ENCODE data around the gene CBY2.
"Not testable (repeated sequence)": the region's sequence is repeated elsewhere in the genome, so short reads cannot be mapped to it uniquely, and the experiment has no call there.

CBY2 gene

DNA sequence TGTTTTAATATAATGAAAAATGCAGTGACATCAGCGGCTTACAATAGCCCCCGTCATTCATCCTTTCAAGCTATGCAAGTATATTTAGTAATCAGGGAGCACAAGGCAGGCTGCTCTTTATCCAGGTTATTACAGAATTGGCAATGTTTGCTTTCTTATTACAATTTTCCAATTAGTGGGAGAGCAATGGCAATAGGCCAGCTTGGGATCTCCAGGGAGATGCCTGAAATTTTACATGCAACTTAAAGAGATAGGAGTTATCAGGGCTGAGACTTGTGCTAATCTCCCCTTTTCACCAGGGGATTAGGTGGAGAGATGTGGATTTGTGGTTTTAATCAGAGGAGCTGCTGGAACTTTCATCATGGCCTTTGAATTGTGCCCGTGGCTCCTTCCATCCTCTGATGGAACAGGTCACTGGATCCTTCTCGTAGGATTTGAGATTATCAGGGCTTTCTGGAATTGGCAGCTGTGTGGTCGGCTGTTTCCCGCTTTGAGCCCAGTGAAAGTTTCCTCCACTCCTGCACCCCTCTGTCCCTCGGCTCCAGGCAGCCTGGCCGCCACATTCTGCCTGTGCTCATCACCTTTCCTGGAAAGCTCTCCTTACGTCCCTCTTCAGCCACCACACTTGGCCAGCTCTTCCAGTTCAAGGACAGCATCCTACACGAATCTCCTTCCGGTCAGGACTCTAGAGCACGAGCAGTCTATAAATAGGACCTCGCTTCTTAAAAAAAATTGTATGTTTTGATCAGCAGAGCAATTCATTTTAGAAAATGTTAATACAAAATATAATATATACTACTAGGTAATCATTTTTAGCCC, 47.0 kb downstream of the CBY2 start:
- no peaks in the 10 kb centered on the region for H3K36me3 ChIP-seq (ENCODE audit: insufficient read depth, insufficient read length, low read length)
- H3K9me3 ChIP-seq (ENCODE audit: insufficient read depth, low read length): no peaks in the 10 kb centered on the region
- no peak overlapping the region for H3K9ac ChIP-seq (ENCODE audit: insufficient read length, low read depth)
- H3K4me3 ChIP-seq (ENCODE audit: insufficient read length, low read depth): no peak overlapping the region
- no peaks in the 10 kb centered on the region for H3K4me1 ChIP-seq (ENCODE audit: insufficient read depth, insufficient read length)
- no peak for TF ChIP-seq ZNF274 (IDR thresholded peaks at IDR 0.05; ENCODE audit: low read depth, low read length)
- TF ChIP-seq SUZ12 (IDR thresholded peaks at IDR 0.05; ENCODE audit: extremely low read depth, insufficient read depth, insufficient read length): no peak
- TF ChIP-seq YY1 (IDR thresholded peaks at IDR 0.05; ENCODE audit: insufficient read depth, insufficient read length): no peak
- no peaks in the 10 kb centered on the region for H3K27me3 ChIP-seq (ENCODE audit: insufficient read depth, insufficient read length)
- DNase-seq (ENCODE audit: low read depth, low spot score): no peak

DNA sequence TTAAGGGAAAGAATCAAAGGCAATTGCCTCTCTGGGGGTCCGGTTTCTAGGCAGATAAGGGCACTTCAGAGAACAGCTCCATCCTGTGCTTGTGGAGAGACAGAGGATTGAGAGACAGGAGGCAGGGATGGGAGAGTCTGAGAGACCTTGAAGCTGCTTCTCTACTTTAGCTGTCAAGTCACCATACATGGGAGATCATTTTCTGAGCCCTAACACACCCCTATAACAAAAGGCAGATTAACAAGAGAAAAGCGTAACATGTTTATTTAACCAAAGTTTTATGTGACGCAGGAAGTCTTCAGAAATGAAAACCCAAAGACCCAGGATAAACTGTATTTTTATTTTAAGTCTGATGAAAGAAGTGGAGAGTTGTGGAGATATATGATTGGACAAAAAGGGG, 48.4 kb downstream of the CBY2 start:
- no peak overlapping the region for H3K9ac ChIP-seq (ENCODE audit: insufficient read length, low read depth)
- no peak overlapping the region for H3K4me3 ChIP-seq (ENCODE audit: insufficient read length, low read depth)
- no peaks in the 10 kb centered on the region for H3K4me1 ChIP-seq (ENCODE audit: insufficient read depth, insufficient read length)
- no peaks in the 10 kb centered on the region for H3K27me3 ChIP-seq (ENCODE audit: insufficient read depth, insufficient read length)
- no peaks in the 10 kb centered on the region for H3K36me3 ChIP-seq (ENCODE audit: insufficient read depth, insufficient read length, low read length)
- H3K9me3 ChIP-seq (ENCODE audit: insufficient read depth, low read length): no peaks in the 10 kb centered on the region
- TF ChIP-seq ZNF274 (IDR thresholded peaks at IDR 0.05; ENCODE audit: low read depth, low read length) (no peak), SUZ12 (IDR thresholded peaks at IDR 0.05; ENCODE audit: extremely low read depth, insufficient read depth, insufficient read length) (no peak), YY1 (IDR thresholded peaks at IDR 0.05; ENCODE audit: insufficient read depth, insufficient read length) (no peak)
- DNase-seq (ENCODE audit: low read depth, low spot score): no peak

GRCh38 chr13:45751885-45752284, 49.8 kb downstream of the CBY2 start:
- Histone ChIP-seq H3K9ac (ENCODE audit: insufficient read length, low read depth) (no peak overlapping the region), H3K27me3 (ENCODE audit: insufficient read depth, insufficient read length) (no peaks in the 10 kb centered on the region), H3K4me1 (ENCODE audit: insufficient read depth, insufficient read length) (no peaks in the 10 kb centered on the region), H3K4me3 (ENCODE audit: insufficient read length, low read depth) (no peak overlapping the region), H3K9me3 (ENCODE audit: insufficient read depth, low read length) (no peaks in the 10 kb centered on the region), H3K36me3 (ENCODE audit: insufficient read depth, insufficient read length, low read length) (no peaks in the 10 kb centered on the region)
- no peak for DNase-seq (ENCODE audit: low read depth, low spot score)
- TF ChIP-seq SUZ12 (IDR thresholded peaks at IDR 0.05; ENCODE audit: extremely low read depth, insufficient read depth, insufficient read length) (no peak), ZNF274 (IDR thresholded peaks at IDR 0.05; ENCODE audit: low read depth, low read length) (no peak), YY1 (IDR thresholded peaks at IDR 0.05; ENCODE audit: insufficient read depth, insufficient read length) (no peak)

- H3K4me1 ChIP-seq (ENCODE audit: insufficient read depth, insufficient read length): no peaks in the 10 kb centered on the region
- H3K4me3 ChIP-seq (ENCODE audit: insufficient read length, low read depth): no peak overlapping the region
- no peak for DNase-seq (ENCODE audit: low read depth, low spot score)
- H3K9ac ChIP-seq (ENCODE audit: insufficient read length, low read depth): no peak overlapping the region
- no peaks in the 10 kb centered on the region for H3K9me3 ChIP-seq (ENCODE audit: insufficient read depth, low read length)
- no peaks in the 10 kb centered on the region for H3K36me3 ChIP-seq (ENCODE audit: insufficient read depth, insufficient read length, low read length)
- no peaks in the 10 kb centered on the region for H3K27me3 ChIP-seq (ENCODE audit: insufficient read depth, insufficient read length)
- TF ChIP-seq SUZ12 (IDR thresholded peaks at IDR 0.05; ENCODE audit: extremely low read depth, insufficient read depth, insufficient read length) (no peak), ZNF274 (IDR thresholded peaks at IDR 0.05; ENCODE audit: low read depth, low read length) (no peak)
Measured at GRCh38 chr13:45752510-45752909, 50.4 kb downstream of the CBY2 start.

GRCh38 chr13:45756498-45756897, 54.4 kb downstream of the CBY2 start:
- DNase-seq (ENCODE audit: low read depth, low spot score); H3K4me1 ChIP-seq (ENCODE audit: insufficient read depth, insufficient read length); H3K9me3 ChIP-seq (ENCODE audit: insufficient read depth, low read length); H3K4me3 ChIP-seq (ENCODE audit: insufficient read length, low read depth); H3K27me3 ChIP-seq (ENCODE audit: insufficient read depth, insufficient read length); H3K36me3 ChIP-seq (ENCODE audit: insufficient read depth, insufficient read length, low read length); H3K9ac ChIP-seq (ENCODE audit: insufficient read length, low read depth): not testable (repeated sequence)

DNA sequence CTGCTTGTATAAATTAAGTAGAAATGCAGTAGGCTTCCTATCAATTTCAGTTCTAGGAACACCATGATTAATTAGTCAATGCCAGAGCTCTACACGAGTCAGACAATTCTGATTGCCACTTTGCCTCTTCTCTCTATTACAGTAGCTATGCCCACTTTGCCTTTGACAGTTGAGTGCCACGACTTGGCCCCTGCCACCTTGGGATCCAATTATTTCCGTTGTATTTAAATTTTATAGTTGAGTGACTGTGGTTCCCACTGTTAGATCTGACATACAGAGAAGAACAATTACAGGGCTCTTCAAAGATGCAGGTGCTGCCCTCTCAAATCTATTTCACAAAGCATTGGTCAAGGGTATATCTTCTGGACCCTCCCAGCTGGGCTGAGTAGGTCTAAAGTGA, 55.5 kb downstream of the CBY2 start:
- H3K4me3 ChIP-seq (ENCODE audit: insufficient read length, low read depth); DNase-seq (ENCODE audit: low read depth, low spot score); H3K36me3 ChIP-seq (ENCODE audit: insufficient read depth, insufficient read length, low read length); H3K4me1 ChIP-seq (ENCODE audit: insufficient read depth, insufficient read length); H3K27me3 ChIP-seq (ENCODE audit: insufficient read depth, insufficient read length); H3K9me3 ChIP-seq (ENCODE audit: insufficient read depth, low read length); H3K9ac ChIP-seq (ENCODE audit: insufficient read length, low read depth): not testable (repeated sequence)

DNA sequence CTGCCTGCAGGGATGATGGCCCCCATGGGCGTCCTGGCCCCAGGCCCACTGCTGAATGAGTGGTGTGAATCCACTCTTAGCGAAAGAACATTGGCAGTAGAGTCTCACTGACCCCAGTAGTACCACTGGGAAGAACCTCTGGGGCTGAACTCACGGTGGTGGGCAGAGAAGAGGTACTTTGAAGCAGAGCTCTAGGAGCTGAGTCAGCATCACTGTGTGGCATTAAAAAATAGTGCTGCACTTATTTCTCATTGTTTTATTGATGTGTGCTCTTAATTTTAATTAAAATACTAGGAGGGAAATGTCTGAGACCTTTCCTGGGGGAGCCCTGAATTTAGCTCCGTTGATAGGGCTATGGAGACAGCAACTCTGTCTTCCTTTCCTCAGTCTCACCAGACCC, 61.3 kb downstream of the CBY2 start:
- H3K9ac ChIP-seq (ENCODE audit: insufficient read length, low read depth): no peak overlapping the region
- H3K36me3 ChIP-seq (ENCODE audit: insufficient read depth, insufficient read length, low read length): no peaks in the 10 kb centered on the region
- H3K4me3 ChIP-seq (ENCODE audit: insufficient read length, low read depth): no peak overlapping the region
- H3K9me3 ChIP-seq (ENCODE audit: insufficient read depth, low read length): no peaks in the 10 kb centered on the region
- no peak for DNase-seq (ENCODE audit: low read depth, low spot score)
- H3K4me1 ChIP-seq (ENCODE audit: insufficient read depth, insufficient read length): no peaks in the 10 kb centered on the region
- TF ChIP-seq ZNF274 (IDR thresholded peaks at IDR 0.05; ENCODE audit: low read depth, low read length) (no peak), YY1 (IDR thresholded peaks at IDR 0.05; ENCODE audit: insufficient read depth, insufficient read length) (no peak), SUZ12 (IDR thresholded peaks at IDR 0.05; ENCODE audit: extremely low read depth, insufficient read depth, insufficient read length) (no peak)
- H3K27me3 ChIP-seq (ENCODE audit: insufficient read depth, insufficient read length): no peaks in the 10 kb centered on the region
